Measurements from ENCODE around the gene SMIM34.
"Not testable (repeated sequence)": the region's sequence is repeated elsewhere in the genome, so short reads cannot be mapped to it uniquely, and the experiment has no call there.

The SMIM34 gene, protein sequence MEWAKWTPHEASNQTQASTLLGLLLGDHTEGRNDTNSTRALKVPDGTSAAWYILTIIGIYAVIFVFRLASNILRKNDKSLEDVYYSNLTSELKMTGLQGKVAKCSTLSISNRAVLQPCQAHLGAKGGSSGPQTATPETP

DNA sequence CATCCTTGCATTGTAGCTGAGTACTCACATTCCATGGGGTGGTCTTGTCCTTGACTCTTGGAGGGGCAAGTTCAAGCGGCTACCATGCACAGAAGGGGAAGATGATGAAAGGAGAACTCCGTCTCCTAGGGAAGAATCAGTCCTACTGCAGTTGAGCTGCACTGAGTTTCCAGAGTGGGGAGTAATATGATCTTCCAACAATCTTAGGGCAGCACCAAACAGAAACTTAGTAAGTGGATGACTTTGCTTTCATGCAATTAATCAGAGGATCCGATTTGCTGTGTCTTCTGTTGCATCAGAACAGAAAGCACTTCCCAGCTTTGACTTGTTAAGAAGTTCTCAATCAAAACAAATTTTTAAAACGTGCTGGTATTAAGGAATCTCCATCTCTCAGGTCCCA, at the start of gene SMIM34:
TSS of gene SMIM34 (minus strand) at position 147 of the 400 bp plus-strand sequence. CDS start at position 35, 112 bp downstream.
- not testable (repeated sequence) for H3K4me3 ChIP-seq (ENCODE audit: low read length); DNase-seq (ENCODE audit: low read depth)

DNA sequence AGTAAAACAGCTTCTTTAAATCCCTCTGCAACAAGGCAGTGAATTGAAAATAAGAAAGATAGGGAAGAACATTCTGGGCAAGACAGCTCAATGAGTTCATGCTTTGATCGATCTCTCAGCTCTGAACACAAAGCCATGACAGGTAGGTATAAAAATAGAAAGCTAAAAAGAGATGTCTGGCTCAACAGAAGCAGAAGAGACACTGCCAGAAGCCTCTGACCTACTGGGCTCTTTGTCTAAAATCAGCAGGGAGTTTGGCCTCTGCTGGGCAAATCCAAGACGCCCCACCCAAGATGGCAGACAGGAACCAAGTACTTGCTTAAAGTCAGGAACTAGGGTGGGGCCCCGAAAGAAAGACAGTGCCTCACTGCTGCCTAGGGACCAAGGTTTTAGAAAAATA, 43.6 kb upstream of the SMIM34 start:
- H3K4me3 ChIP-seq (ENCODE audit: low read length); DNase-seq (ENCODE audit: low read depth): not testable (repeated sequence)

DNA sequence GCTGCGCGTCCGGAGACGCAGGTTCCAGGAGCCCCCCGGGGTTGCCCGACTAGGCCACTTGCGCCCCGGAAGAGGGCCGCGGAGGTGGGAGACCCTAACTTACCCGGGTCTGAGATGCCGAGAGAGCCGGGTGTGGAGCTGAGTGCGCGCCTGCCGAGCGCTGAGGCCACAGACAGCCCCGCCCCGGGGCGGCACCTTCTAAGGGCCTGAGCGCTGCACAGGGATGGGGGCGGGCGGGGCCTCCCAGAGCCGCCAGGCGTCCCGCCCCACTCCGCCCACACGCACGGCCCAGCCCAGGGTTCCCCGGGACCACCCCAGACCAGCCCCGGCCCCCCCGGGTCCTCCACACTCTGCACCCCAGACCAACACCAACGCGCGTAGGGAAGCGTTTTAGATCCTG, 35.7 kb upstream of the SMIM34 start:
- not testable (repeated sequence) for H3K4me3 ChIP-seq (ENCODE audit: low read length); DNase-seq (ENCODE audit: low read depth)

DNA sequence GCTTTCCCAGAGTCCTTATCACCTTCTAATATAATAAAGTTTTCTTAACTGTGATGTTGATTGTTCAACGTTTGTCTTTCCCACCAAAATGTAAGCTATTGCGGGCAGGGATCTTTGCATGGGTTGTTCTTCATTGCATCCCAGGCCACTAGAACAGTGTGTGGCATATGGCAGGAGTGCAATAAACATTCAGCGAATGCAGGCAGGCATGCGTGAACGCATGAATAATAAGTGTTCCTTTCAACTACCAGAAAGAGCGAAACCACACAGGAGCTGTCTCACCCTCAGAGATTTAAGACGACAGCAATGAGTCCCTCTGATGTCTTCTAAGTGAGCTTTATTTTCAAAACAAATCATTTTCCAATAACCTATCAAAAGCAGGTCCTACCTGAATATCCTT, 34.5 kb upstream of the SMIM34 start:
- not testable (repeated sequence) for H3K4me3 ChIP-seq (ENCODE audit: low read length); DNase-seq (ENCODE audit: low read depth)

DNA sequence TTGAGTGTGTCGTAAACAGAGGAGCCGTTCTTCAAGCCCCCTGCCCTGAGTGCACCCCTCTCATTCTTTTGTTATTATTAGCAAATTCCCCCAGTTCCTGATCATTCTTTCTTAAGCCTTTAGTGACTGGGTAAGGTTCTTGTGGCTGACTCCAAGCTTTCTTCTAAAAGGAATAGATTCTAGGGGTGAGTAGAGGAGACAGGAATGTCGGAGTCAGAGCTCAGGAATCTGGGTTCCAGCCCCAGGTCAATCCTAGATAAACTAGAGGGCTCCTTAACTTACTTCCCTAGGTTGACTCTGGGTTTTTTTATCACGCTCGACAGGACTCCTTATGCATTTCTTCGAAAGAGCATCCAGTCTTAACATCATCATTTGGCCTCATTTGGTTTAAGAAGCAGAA, 32.4 kb upstream of the SMIM34 start:
- H3K4me3 ChIP-seq (ENCODE audit: low read length); DNase-seq (ENCODE audit: low read depth): not testable (repeated sequence)

DNA sequence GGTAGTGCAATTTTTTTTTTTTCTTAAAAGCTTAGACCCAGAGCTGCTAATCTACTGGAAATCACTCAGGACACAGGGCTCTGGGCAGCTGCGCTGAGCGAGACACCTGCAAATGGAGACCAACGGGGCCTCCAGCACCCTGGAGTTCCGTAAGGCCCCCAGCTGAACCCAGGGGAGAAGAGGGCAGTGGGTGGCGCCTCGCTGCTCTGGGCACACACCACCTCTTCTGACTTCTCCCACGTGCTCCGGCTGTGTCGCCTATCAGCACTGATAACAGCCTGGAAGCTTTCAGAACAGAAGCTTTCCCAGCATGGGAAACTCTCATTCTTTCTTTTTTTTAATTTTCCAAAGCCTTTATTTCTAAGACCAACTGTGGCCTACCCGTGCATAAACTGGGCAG, 31.9 kb upstream of the SMIM34 start:
- not testable (repeated sequence) for DNase-seq (ENCODE audit: low read depth); H3K4me3 ChIP-seq (ENCODE audit: low read length)

DNA sequence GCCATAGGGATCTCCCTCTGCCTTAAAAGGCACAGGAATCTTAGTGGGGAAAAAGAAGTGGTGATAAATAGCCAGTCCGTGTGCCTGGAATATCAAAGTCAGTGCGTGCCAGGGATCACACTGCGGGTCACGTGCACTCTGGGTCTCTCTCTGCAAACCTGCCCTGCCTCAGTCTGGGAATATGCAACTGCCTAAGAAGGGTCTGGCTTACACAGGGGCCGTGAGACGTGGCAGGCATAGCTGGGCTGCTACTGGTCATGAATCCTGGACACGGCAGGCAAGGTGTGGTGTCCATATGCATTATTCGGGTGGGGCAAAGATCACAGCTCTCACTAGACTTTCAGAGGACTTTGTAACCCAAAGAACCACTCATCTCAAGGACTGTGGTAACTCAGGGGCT, 23.3 kb upstream of the SMIM34 start:
- not testable (repeated sequence) for H3K4me3 ChIP-seq (ENCODE audit: low read length); DNase-seq (ENCODE audit: low read depth)

DNA sequence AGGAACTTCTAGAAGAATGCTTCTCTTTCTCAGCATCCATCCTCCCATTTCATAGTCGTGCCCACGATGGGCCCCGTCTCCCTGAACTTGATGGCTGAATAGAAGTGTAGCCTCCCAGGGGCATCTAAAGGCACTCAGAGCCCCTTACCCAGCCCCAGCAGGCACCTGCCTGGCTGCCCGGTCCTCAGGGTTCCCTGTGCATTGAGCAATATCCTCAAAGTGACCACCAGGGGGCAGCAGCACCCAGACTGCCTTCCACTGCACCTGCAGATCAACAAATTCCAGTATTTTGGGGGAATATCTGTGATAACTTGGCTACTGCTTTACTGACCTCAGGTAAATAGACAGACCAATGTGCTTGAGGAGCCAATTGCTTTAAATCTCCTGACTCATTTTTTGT, 19.7 kb upstream of the SMIM34 start:
- H3K4me3 ChIP-seq (ENCODE audit: low read length); DNase-seq (ENCODE audit: low read depth): not testable (repeated sequence)

DNA sequence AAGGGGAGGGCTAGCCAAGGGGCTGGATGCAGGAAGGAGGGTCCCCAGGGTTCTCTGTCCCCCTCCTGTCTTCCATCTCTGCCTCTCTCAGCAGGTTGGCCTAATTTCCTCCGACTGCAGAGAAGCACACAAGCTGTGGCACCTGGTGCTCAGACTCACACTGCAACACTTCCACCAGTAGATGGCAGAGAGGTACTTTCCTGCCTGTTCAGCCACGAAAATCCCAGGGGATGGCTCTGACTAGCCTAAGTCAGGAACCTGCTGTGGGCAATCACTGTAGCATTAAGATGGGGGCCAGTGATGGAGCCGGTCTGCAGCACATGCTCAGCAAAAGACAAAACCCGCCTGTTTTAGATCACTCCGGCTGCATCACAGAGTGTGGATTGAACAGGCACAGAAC, 6.0 kb upstream of the SMIM34 start:
- not testable (repeated sequence) for H3K4me3 ChIP-seq (ENCODE audit: low read length)

DNA sequence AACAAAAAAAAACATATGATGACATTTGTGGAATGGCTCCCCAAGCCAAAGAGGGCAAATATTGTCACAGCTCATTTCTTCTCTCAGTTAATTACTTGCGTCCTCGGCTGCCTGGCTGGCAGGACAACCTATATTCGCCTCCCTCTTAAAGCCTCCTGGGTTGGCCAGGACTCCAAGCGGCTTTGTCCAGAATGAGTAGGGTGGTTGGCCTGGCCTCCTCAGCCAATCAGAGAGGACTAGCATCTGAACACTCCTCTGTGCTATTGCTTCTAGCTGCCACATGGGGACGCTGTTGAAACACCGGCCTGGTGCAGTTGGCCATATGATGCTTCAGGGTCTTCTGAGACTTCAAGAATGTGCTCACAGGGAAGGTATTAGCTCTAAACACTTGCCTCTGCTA, 4.7 kb upstream of the SMIM34 start:
- H3K4me3 ChIP-seq (ENCODE audit: low read length); DNase-seq (ENCODE audit: low read depth): not testable (repeated sequence)

More for the DNA sequence above, 6.0 kb upstream of the SMIM34 start:
- not testable (repeated sequence) for DNase-seq (ENCODE audit: low read depth)

DNA sequence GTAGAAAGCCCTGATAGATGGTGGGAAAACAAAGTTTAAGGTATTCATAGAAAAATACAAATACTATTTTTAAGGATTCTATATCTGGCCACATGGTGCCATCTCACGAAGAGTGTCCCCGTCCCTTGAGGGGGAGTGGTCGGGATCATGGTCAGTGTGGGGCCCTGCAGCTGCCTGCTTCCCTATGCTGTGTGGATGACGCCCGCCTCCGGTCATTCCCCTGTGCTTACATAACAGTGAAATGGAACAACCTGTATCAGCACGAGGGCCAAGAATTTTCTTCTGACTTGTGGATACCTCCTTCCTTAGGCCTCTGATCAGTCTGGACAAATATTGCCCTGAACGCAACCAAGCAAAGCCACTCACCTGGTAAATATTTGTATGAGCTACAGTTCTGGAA, 3.6 kb upstream of the SMIM34 start:
- H3K4me3 ChIP-seq (ENCODE audit: low read length); DNase-seq (ENCODE audit: low read depth): not testable (repeated sequence)

DNA sequence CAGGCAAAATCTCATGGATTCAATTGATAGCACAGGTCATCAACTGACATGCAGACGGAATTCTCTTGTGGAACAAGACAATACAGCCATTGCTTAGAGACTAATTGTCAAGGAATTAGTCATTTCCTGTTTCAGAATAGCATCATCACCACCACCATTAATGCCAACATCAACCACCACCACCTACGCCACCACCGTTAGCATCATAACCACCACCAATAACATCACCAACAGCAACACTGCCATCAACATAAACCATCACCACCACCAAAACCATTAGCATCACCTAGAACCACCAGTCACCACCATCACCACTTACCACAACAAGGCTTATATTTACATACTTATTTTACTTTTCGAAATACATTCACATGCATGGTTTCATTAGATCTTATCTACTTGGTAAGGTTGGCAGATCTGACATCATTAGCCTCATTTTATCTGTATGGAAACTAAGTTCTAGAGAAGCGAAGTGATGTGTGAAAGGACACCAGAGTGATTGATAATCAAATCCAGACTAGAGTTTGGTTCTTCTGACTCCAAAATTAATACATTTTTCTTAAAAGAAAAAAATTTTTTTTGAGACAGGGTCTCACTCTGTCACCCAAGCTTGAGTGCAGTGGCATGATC, 6.2 kb downstream of the SMIM34 start:
- DNase-seq (ENCODE audit: low read depth); H3K4me3 ChIP-seq (ENCODE audit: low read length): not testable (repeated sequence)

DNA sequence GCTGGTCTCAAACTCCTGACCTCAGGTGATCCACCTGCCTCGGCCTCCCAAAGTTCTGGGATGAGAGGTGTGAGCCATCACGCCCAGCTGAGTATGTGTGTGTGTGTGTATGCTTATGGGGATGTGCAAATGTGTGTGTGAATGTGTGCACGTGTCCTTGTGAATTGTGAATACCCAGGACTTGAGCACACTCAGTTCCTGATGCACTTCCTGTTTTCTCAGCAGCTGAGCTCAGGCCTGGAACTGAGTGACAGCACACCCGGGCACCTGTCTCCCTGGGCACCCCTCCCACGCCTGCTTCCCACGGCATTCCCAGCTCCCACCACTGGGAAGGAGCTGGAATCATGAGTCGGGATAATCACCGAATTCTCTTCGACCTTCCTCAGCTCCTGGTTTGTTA, 16.5 kb downstream of the SMIM34 start:
- DNase-seq (ENCODE audit: low read depth); H3K4me3 ChIP-seq (ENCODE audit: low read length): not testable (repeated sequence)

DNA sequence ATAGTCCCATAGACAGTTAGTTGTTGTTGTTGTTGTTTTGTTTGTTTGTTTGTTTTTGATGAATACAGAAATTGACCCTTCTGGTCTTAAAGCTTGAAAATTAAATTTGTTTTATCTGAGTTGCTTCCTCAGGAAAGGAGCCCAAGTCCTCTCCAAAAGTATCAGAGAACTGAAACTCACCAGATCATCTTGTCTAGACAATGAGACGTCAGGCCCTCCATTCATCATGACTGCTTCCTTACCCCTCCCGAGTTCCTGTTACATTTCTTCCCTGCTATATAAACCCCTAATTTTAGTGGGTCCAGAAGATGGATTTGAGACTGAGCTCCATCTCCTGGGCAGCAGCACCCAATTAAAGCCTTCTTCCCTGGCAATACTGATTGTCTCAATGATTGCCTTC, 17.1 kb downstream of the SMIM34 start:
- not testable (repeated sequence) for H3K4me3 ChIP-seq (ENCODE audit: low read length); DNase-seq (ENCODE audit: low read depth)

DNA sequence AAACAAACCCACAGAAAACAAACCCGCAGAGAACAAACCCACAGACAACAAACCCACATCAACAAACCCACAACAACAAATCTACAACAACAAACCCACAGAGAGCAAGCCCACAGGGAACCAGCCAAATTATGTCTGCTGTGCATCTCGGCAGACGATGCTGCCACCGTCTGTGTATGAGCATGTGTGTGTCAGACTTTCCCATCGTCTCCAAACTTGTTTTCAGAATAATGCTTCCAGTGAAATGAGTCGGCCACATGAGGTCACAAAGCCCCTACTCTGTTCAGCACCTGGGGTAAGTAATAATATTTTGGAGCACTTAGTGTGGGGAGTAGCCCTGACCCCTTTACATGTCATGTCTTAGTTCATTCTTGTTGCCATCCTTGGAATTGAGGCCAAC, 17.6 kb downstream of the SMIM34 start:
- not testable (repeated sequence) for DNase-seq (ENCODE audit: low read depth); H3K4me3 ChIP-seq (ENCODE audit: low read length)

DNA sequence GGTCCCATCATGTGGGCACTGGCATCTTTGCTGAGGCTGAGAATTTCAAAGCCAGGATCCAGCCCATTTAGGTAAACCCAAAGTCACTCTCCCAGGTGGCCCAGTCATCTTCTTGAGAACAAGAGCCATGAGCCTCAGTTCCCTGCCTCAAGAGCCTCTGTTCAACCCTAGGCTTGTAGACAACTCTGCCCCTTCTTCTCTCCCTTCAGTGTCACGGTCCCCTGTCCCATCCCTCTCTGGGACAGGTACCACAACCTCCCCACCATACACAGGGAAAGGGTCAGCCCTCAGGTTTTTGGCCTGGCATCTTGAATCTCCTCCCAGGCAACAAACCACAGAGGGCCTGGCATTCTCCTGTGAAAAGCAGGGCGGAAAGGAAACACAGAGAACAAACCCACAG, 18.1 kb downstream of the SMIM34 start:
- not testable (repeated sequence) for DNase-seq (ENCODE audit: low read depth); H3K4me3 ChIP-seq (ENCODE audit: low read length)

DNA sequence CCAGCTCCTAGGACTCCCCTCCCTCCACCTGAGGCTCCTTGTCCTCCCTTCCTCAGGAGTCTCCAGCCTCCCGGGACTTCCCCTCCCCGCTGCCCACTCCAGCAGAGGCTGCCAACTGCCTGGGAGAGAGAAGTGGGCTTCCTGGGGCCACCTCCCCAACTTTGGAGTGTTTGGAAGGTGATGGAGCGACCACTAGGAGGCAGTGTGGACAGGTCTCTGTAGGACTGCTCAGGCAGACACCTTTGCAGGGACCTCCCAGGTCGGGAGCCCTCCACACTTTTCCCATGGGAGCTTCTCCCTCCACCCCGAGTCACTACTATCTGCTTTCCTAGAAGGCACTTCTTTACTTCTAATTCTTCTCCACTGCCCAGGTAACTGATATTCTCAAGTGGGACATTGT, 19.0 kb downstream of the SMIM34 start:
- DNase-seq (ENCODE audit: low read depth); H3K4me3 ChIP-seq (ENCODE audit: low read length): not testable (repeated sequence)

DNA sequence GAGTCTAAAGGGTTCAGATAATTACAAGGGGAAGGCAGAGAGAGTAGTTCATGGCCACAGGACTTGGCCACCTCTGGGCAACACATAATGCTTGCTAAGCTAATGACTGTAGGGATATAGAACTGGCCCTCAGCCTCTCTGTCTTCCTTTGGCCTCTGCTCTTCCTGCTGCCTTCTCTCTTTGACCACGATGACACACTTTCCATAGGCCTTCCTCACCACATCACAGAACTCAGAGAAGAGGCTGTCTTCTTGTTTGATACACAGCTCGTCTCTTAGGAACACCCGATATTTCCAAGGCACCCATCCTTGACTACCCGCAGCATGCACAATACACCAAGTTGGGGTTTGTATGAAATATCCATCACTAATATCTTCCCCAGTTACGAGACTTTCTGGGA, 23.2 kb downstream of the SMIM34 start:
- H3K4me3 ChIP-seq (ENCODE audit: low read length); DNase-seq (ENCODE audit: low read depth): not testable (repeated sequence)

DNA sequence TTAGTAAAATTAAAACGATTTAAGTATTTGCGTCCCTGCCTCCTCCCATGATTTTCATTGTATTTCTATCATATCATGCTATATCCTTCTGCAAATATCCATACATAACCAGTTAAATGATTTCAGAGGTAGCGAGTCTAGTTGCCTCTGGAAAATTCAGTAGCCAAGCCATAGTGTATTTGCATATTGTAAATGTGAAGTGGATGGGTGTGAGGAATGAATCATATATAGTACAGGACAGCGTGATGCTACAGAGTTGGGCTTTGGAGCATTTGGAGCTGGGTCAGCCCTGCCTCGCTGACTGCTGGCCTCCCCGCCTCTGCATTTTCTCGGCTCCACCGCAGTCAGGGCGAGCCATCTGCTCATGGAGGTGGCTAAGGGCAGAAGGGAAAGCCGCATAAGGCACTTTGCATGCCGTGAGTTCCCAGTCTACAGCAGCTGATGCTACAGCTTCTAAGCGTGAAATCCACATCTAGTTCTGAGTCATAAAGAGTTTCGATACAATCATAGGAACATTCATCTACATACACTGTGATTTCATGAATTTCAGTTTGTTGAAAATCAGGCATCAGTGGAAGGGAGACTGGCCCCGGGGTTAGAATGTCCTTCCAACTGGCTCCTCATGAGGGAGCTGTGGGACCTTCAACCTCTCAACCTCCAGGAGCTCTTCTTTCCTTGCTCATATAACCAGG, 39.9 kb downstream of the SMIM34 start:
- not testable (repeated sequence) for DNase-seq (ENCODE audit: low read depth); H3K4me3 ChIP-seq (ENCODE audit: low read length)

DNA sequence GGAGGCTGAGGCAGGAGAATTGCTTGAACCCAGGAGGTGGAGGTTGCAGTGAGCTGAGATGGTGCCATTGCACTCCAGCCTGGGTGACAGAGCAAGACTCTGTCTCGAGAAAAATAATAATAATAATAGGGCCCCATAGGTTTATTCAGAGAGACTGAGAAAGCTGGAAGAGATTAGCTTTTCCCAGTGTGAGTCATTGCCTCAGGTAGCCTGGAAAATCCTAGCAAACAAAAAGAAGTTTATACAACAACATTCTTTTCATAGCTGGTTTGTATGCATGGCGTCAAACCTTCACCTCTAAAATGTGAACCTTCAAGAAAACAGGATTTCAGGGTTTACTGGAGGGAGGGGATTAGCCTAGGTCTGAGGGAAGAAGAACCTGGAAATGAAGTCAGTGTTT, 40.6 kb downstream of the SMIM34 start:
- not testable (repeated sequence) for DNase-seq (ENCODE audit: low read depth); H3K4me3 ChIP-seq (ENCODE audit: low read length)

DNA sequence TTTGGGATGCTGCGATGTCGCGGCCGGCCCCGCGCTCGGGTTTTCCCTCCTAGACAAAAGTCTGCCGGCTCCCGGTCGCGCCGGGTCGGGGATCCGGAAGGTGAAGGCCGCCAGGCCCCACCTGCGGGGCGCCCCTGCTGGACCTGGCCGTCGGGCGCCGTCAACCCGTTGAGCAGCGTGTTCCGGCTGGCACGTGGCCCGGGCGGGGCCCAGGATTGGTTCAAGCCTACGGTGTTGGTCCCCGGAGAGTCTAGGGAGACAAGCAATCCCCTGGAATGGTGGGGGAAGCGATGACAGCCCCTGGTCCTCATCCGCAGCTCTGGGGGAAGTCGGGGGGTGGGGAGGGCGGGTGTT, 48.2 kb downstream of the SMIM34 start:
- not testable (repeated sequence) for DNase-seq (ENCODE audit: low read depth); H3K4me3 ChIP-seq (ENCODE audit: low read length)

All from AG10803 (cell line).